ENCODE measurements around the gene CD48.

DNA sequence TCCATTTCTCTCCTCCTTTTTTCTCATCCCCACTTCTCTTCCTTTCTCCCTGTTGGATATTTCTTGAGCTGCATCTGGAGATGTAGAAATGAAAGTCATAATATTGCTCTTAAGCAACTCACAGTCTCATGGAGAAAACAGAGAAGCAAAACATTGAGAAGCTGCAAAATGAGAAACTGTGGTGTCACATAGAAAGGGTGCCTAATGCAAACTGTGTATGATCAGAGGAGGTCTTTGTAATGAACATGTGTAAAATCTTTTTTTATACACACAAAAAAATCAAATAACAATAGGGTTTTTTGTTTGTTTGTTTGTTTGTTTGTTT lies 15.7 kb upstream of the CD48 start:
- TF ChIP-seq, protein P1, sequence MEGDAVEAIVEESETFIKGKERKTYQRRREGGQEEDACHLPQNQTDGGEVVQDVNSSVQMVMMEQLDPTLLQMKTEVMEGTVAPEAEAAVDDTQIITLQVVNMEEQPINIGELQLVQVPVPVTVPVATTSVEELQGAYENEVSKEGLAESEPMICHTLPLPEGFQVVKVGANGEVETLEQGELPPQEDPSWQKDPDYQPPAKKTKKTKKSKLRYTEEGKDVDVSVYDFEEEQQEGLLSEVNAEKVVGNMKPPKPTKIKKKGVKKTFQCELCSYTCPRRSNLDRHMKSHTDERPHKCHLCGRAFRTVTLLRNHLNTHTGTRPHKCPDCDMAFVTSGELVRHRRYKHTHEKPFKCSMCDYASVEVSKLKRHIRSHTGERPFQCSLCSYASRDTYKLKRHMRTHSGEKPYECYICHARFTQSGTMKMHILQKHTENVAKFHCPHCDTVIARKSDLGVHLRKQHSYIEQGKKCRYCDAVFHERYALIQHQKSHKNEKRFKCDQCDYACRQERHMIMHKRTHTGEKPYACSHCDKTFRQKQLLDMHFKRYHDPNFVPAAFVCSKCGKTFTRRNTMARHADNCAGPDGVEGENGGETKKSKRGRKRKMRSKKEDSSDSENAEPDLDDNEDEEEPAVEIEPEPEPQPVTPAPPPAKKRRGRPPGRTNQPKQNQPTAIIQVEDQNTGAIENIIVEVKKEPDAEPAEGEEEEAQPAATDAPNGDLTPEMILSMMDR (IDR thresholded peaks at IDR 0.05 in 2 of 3, conservative IDR thresholded peaks at IDR 0.05 in 1 of 3; ENCODE audit: borderline replicate concordance in 1 of 3, insufficient read depth in 1 of 3, low read depth in 2 of 3, low read length in 2 of 3): no peak
- TF ChIP-seq POLR2AphosphoS5 (IDR thresholded peaks at IDR 0.05; ENCODE audit: low read depth, low read length) (no peak), SRF (IDR thresholded peaks at IDR 0.05; ENCODE audit: low read depth) (no peak), POLR2A (IDR thresholded peaks at IDR 0.05; ENCODE audit: borderline replicate concordance, extremely low read depth, insufficient read depth, insufficient read length) (no peak), ZNF274 (IDR thresholded peaks at IDR 0.05; ENCODE audit: low read depth, low read length) (no peak), EZH2phosphoT487 (IDR thresholded peaks at IDR 0.05; ENCODE audit: borderline replicate concordance) (no peak), FOSL1 (IDR thresholded peaks at IDR 0.05; ENCODE audit: low read depth) (no peak)
- TF ChIP-seq, protein P2, sequence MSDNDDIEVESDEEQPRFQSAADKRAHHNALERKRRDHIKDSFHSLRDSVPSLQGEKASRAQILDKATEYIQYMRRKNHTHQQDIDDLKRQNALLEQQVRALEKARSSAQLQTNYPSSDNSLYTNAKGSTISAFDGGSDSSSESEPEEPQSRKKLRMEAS (IDR thresholded peaks at IDR 0.05): no peak
